NB4 (cell line): ENCODE data around the gene RALY.

Experiments used
- DNase-seq: peaks from one replicate; pipeline ENCODE4 v3.0.0; 2010; ENCODE audit warnings: low read depth
- H3K4me3 ChIP-seq: one replicate; pipeline ENCODE4 v1.5.1; 2011; ENCODE audit warnings: mild to moderate bottlenecking, low read depth, low read length, moderate library complexity
- CTCF ChIP-seq: IDR thresholded peaks from one replicate; pipeline ENCODE4 v1.5.1; 2012; ENCODE audit warnings: low read depth, low read length
- MAX ChIP-seq: IDR thresholded peaks from 2 replicates; pipeline ENCODE4 v1.6.1; 2011; ENCODE audit warnings: low read depth, low read length
- MYC ChIP-seq: IDR thresholded peaks from 2 replicates; pipeline ENCODE4 v1.6.1; 2011; ENCODE audit warnings: low read depth, low read length
- POLR2A ChIP-seq: IDR thresholded peaks from 2 replicates; pipeline ENCODE4 v1.6.1; 2011; ENCODE audit warnings: mild to moderate bottlenecking; ENCODE audit not compliant: insufficient read length; ENCODE audit errors: extremely low read depth

The RALY gene

GRCh38 chr20:34088305-34089174, 94.8 kb downstream of the RALY start:
- DNase-seq: no peak
- no peak overlapping the region for H3K4me3 ChIP-seq
- TF ChIP-seq MAX (no peak), POLR2A (peak; percentile 22)

- DNase-seq: no peak
- no peak overlapping the region for H3K4me3 ChIP-seq
Measured at GRCh38 chr20:34089175-34089479, 95.4 kb downstream of the RALY start.

GRCh38 chr20:34089655-34090345, 96.1 kb downstream of the RALY start:
- DNase-seq: no peak

More at GRCh38 chr20:34089175-34089479, 95.4 kb downstream of the RALY start:
- TF ChIP-seq MAX (no peak), MYC (no peak), POLR2A (no peak)

GRCh38 chr20:34090645-34091044, 96.9 kb downstream of the RALY start:
- DNase-seq: no peak
- H3K4me3 ChIP-seq: no peak overlapping the region
- TF ChIP-seq CTCF (no peak), MAX (no peak), MYC (no peak), POLR2A (no peak)

More at GRCh38 chr20:34089655-34090345, 96.1 kb downstream of the RALY start:
- no peak for TF ChIP-seq CTCF
- no peak for TF ChIP-seq POLR2A
- TF ChIP-seq MYC: no peak
- TF ChIP-seq MAX: no peak
- H3K4me3 ChIP-seq: no peak overlapping the region

GRCh38 chr20:34091637-34092200, 98.0 kb downstream of the RALY start:
- DNase-seq: no peak
- TF ChIP-seq POLR2A: no peak
- no peak for TF ChIP-seq MYC
- TF ChIP-seq CTCF: no peak
- TF ChIP-seq MAX: no peak
- no peak overlapping the region for H3K4me3 ChIP-seq

- H3K4me3 ChIP-seq: no peak overlapping the region
- TF ChIP-seq POLR2A (no peak), CTCF (no peak), MYC (no peak), MAX (no peak)
- no peak for DNase-seq
Measured at GRCh38 chr20:34093895-34094294, 100.2 kb downstream of the RALY start.
